ENCODE results near the gene NECTIN3. TPM values are rescaled to one million over a fixed set of nuclear protein-coding genes. Genes with fewer than 3 reads are reported as not detected.

The NECTIN3 gene
- 10 to 100 TPM; 12.8 to 13.3 TPM for total RNA-seq
- 2.2 TPM for polyA plus RNA-seq

GRCh38 chr3:111071257-111072030 is at the start of gene NECTIN3:
TSS of gene NECTIN3 (plus strand) at chr3:111071816. CDS start at chr3:111072018, 202 bp downstream.
- no peaks in the 10 kb centered on the region for H3K9me3 ChIP-seq (ENCODE audit: low read length)
- no peak within 1 kb of the TSS for H3K27ac ChIP-seq (ENCODE audit: low read depth, low read length)
- Mint-ChIP-seq H3K27ac (peak within 1 kb of the TSS; percentile 81 to 95 (median 90)), H3K36me3 (peaks cover 0 to 10% (median 0%) of the 10 kb centered on the region in 3 donors), H3K27me3 (peaks cover 0 to 22% of the 10 kb centered on the region in 2 donors), H3K9me3 (no peaks in the 10 kb centered on the region), H3K4me1 (peaks cover 31 to 52% (median 39%) of the 10 kb centered on the region in 3 donors), H3K4me3 (peak within 1 kb of the TSS; percentile 94 to 97 (median 96))
- H3K27me3 ChIP-seq (ENCODE audit: insufficient read depth, low read length, poor library complexity, severe bottlenecking): no peaks in the 10 kb centered on the region
- peak within 1 kb of the TSS; percentile 79 for H3K4me3 ChIP-seq (ENCODE audit: low read length)
- ChIA-PET POLR2A (no interaction called here), CTCF (interaction anchor here (2.0 kb wide), 1 partner anchor 9 kb away, joined by 6 read pairs; no protein-coding TSS in a partner anchor)
- peak; percentile 81 to 92 (median 85) for DNase-seq
- no peaks in the 10 kb centered on the region for H3K36me3 ChIP-seq (ENCODE audit: insufficient read depth, low read length)
- H3K4me1 ChIP-seq (ENCODE audit: insufficient read depth, low read length): peaks cover 15% of the 10 kb centered on the region

- Histone ChIP-seq H3K4me1 (ENCODE audit: insufficient read depth, low read length) (no peaks in the 10 kb centered on the region), H3K9me3 (ENCODE audit: low read length) (no peaks in the 10 kb centered on the region), H3K27ac (ENCODE audit: low read depth, low read length) (no peak overlapping the region), H3K36me3 (ENCODE audit: insufficient read depth, low read length) (no peaks in the 10 kb centered on the region), H3K4me3 (ENCODE audit: low read length) (no peak overlapping the region), H3K27me3 (ENCODE audit: insufficient read depth, low read length, poor library complexity, severe bottlenecking) (no peaks in the 10 kb centered on the region)
- CTCF ChIA-PET: no interaction called here
- Mint-ChIP-seq H3K4me1 (no peaks in the 10 kb centered on the region), H3K27ac (peak overlapping the region in 1 of 8 donors; percentile 29), H3K27me3 (peaks cover 0 to 1% of the 10 kb centered on the region in 2 donors), H3K4me3 (no peak overlapping the region), H3K9me3 (no peaks in the 10 kb centered on the region), H3K36me3 (no peaks in the 10 kb centered on the region)
- no peak for DNase-seq
- POLR2A ChIA-PET: no interaction called here
Measured at GRCh38 chr3:111027868-111028267, 43.7 kb upstream of the NECTIN3 start.

- POLR2A ChIA-PET: no interaction called here
- no peak overlapping the region for H3K4me3 ChIP-seq (ENCODE audit: low read length)
- H3K4me1 ChIP-seq (ENCODE audit: insufficient read depth, low read length): no peaks in the 10 kb centered on the region
- Mint-ChIP-seq H3K27ac (no peak overlapping the region), H3K36me3 (peaks cover 0 to 9% (median under 1%) of the 10 kb centered on the region in 3 donors), H3K9me3 (peaks cover 6 to 7% (median 7%) of the 10 kb centered on the region in 5 donors), H3K4me3 (no peak overlapping the region), H3K4me1 (no peaks in the 10 kb centered on the region), H3K27me3 (peaks cover 0 to 4% of the 10 kb centered on the region in 2 donors)
- H3K27me3 ChIP-seq (ENCODE audit: insufficient read depth, low read length, poor library complexity, severe bottlenecking): no peaks in the 10 kb centered on the region
- CTCF ChIA-PET: no interaction called here
- no peaks in the 10 kb centered on the region for H3K36me3 ChIP-seq (ENCODE audit: insufficient read depth, low read length)
- DNase-seq: no peak
- peaks cover 6% of the 10 kb centered on the region for H3K9me3 ChIP-seq (ENCODE audit: low read length)
- H3K27ac ChIP-seq (ENCODE audit: low read depth, low read length): no peak overlapping the region
Measured at GRCh38 chr3:111031538-111031937, 40.1 kb upstream of the NECTIN3 start.

- CTCF ChIA-PET: no interaction called here
- no peaks in the 10 kb centered on the region for H3K27me3 ChIP-seq (ENCODE audit: insufficient read depth, low read length, poor library complexity, severe bottlenecking)
- Mint-ChIP-seq H3K27me3 (peaks cover 0 to 3% of the 10 kb centered on the region in 2 donors), H3K9me3 (peaks cover 18% of the 10 kb centered on the region in 5 donors), H3K36me3 (peaks cover 0 to 21% (median 2%) of the 10 kb centered on the region in 3 donors), H3K4me1 (no peaks in the 10 kb centered on the region), H3K4me3 (no peak overlapping the region), H3K27ac (no peak overlapping the region)
- H3K36me3 ChIP-seq (ENCODE audit: insufficient read depth, low read length): no peaks in the 10 kb centered on the region
- no peak for DNase-seq
- POLR2A ChIA-PET: no interaction called here
- H3K9me3 ChIP-seq (ENCODE audit: low read length): peaks cover 6% of the 10 kb centered on the region
- no peaks in the 10 kb centered on the region for H3K4me1 ChIP-seq (ENCODE audit: insufficient read depth, low read length)
- H3K4me3 ChIP-seq (ENCODE audit: low read length): no peak overlapping the region
- no peak overlapping the region for H3K27ac ChIP-seq (ENCODE audit: low read depth, low read length)
Measured at GRCh38 chr3:111032677-111033076, 38.9 kb upstream of the NECTIN3 start.

- Histone ChIP-seq H3K27ac (ENCODE audit: low read depth, low read length) (no peak overlapping the region), H3K4me1 (ENCODE audit: insufficient read depth, low read length) (no peaks in the 10 kb centered on the region), H3K36me3 (ENCODE audit: insufficient read depth, low read length) (no peaks in the 10 kb centered on the region), H3K9me3 (ENCODE audit: low read length) (peaks cover 6% of the 10 kb centered on the region), H3K27me3 (ENCODE audit: insufficient read depth, low read length, poor library complexity, severe bottlenecking) (no peaks in the 10 kb centered on the region), H3K4me3 (ENCODE audit: low read length) (no peak overlapping the region)
- no peak overlapping the region for H3K4me3 Mint-ChIP-seq
- ChIA-PET CTCF (no interaction called here), POLR2A (no interaction called here)
- peaks cover 0 to 27% (median 2%) of the 10 kb centered on the region in 3 donors for H3K36me3 Mint-ChIP-seq
- H3K9me3 Mint-ChIP-seq: peaks cover 22 to 26% (median 24%) of the 10 kb centered on the region in 5 donors
- no peaks in the 10 kb centered on the region for H3K4me1 Mint-ChIP-seq
- H3K27ac Mint-ChIP-seq: no peak overlapping the region
- DNase-seq: no peak
- H3K27me3 Mint-ChIP-seq: peaks cover 0 to 3% of the 10 kb centered on the region in 2 donors
Measured at GRCh38 chr3:111033470-111034050, 38.1 kb upstream of the NECTIN3 start.

GRCh38 chr3:111035316-111035715 is 36.3 kb upstream of the NECTIN3 start:
- ChIA-PET POLR2A (no interaction called here), CTCF (no interaction called here)
- no peak overlapping the region for H3K27ac Mint-ChIP-seq
- Histone ChIP-seq H3K36me3 (ENCODE audit: insufficient read depth, low read length) (no peaks in the 10 kb centered on the region), H3K27me3 (ENCODE audit: insufficient read depth, low read length, poor library complexity, severe bottlenecking) (no peaks in the 10 kb centered on the region), H3K27ac (ENCODE audit: low read depth, low read length) (no peak overlapping the region), H3K4me1 (ENCODE audit: insufficient read depth, low read length) (no peaks in the 10 kb centered on the region), H3K9me3 (ENCODE audit: low read length) (peaks cover 6% of the 10 kb centered on the region), H3K4me3 (ENCODE audit: low read length) (no peak overlapping the region)
- H3K4me3 Mint-ChIP-seq: no peak overlapping the region
- peaks cover 23 to 34% (median 24%) of the 10 kb centered on the region in 5 donors for H3K9me3 Mint-ChIP-seq
- H3K4me1 Mint-ChIP-seq: no peaks in the 10 kb centered on the region
- H3K27me3 Mint-ChIP-seq: peaks cover 0 to 3% of the 10 kb centered on the region in 2 donors
- no peak for DNase-seq
- H3K36me3 Mint-ChIP-seq: peaks cover 0 to 30% (median 2%) of the 10 kb centered on the region in 3 donors

GRCh38 chr3:111035902-111036301 is 35.7 kb upstream of the NECTIN3 start:
- Mint-ChIP-seq H3K27ac (no peak overlapping the region), H3K27me3 (peaks cover 0 to 3% of the 10 kb centered on the region in 2 donors)

GRCh38 chr3:111040959-111041358 is 30.7 kb upstream of the NECTIN3 start:
- Mint-ChIP-seq H3K4me3 (no peak overlapping the region), H3K4me1 (no peaks in the 10 kb centered on the region)
- DNase-seq: no peak

More at GRCh38 chr3:111035902-111036301, 35.7 kb upstream of the NECTIN3 start:
- no peaks in the 10 kb centered on the region for H3K36me3 ChIP-seq (ENCODE audit: insufficient read depth, low read length)
- DNase-seq: no peak
- H3K36me3 Mint-ChIP-seq: peaks cover 0 to 30% (median 2%) of the 10 kb centered on the region in 3 donors
- no peak overlapping the region for H3K27ac ChIP-seq (ENCODE audit: low read depth, low read length)
- H3K4me3 Mint-ChIP-seq: no peak overlapping the region
- POLR2A ChIA-PET: no interaction called here
- H3K9me3 Mint-ChIP-seq: peaks cover 23 to 34% (median 24%) of the 10 kb centered on the region in 5 donors
- H3K4me1 ChIP-seq (ENCODE audit: insufficient read depth, low read length): no peaks in the 10 kb centered on the region
- no peaks in the 10 kb centered on the region for H3K4me1 Mint-ChIP-seq
- CTCF ChIA-PET: no interaction called here
- H3K4me3 ChIP-seq (ENCODE audit: low read length): no peak overlapping the region
- no peaks in the 10 kb centered on the region for H3K27me3 ChIP-seq (ENCODE audit: insufficient read depth, low read length, poor library complexity, severe bottlenecking)
- H3K9me3 ChIP-seq (ENCODE audit: low read length): peaks cover 6% of the 10 kb centered on the region

More at GRCh38 chr3:111040959-111041358, 30.7 kb upstream of the NECTIN3 start:
- H3K36me3 Mint-ChIP-seq: peaks cover 0 to 26% (median 2%) of the 10 kb centered on the region in 3 donors
- Histone ChIP-seq H3K9me3 (ENCODE audit: low read length) (peaks cover 6% of the 10 kb centered on the region), H3K4me3 (ENCODE audit: low read length) (no peak overlapping the region), H3K4me1 (ENCODE audit: insufficient read depth, low read length) (no peaks in the 10 kb centered on the region), H3K27me3 (ENCODE audit: insufficient read depth, low read length, poor library complexity, severe bottlenecking) (no peaks in the 10 kb centered on the region), H3K27ac (ENCODE audit: low read depth, low read length) (no peak overlapping the region), H3K36me3 (ENCODE audit: insufficient read depth, low read length) (no peaks in the 10 kb centered on the region)
- CTCF ChIA-PET: no interaction called here
- no peak overlapping the region for H3K27ac Mint-ChIP-seq
- peaks cover 22 to 32% (median 22%) of the 10 kb centered on the region in 5 donors for H3K9me3 Mint-ChIP-seq
- POLR2A ChIA-PET: no interaction called here
- H3K27me3 Mint-ChIP-seq: peaks cover 0 to 3% of the 10 kb centered on the region in 2 donors

All from CD8-positive, alpha-beta memory T cell (primary cell).